SU-DHL-6 (cell line): ENCODE measurements around the gene ARPC1A.

Experiments used
- EZH2phosphoT487 ChIP-seq: fragments of 200-600 bp; sonication (generic), shearing (Covaris generic); conservative IDR thresholded peaks from 2 replicates; pipeline ENCODE4 v1.6.1; 2018; ENCODE audit warnings: mild to moderate bottlenecking, antibody characterized with exemption, low read length, moderate library complexity, mixed read lengths
- TF ChIP-seq, protein P1 (sequence below): fragments of 200-600 bp; sonication (generic); IDR thresholded peaks from one replicate; pipeline ENCODE4 v1.5.1; 2017; ENCODE audit warnings: antibody characterized with exemption, mild to moderate bottlenecking, low read length, moderate library complexity; ENCODE audit not compliant: insufficient read depth, poor library complexity, severe bottlenecking

GRCh38 chr7:99320371-99320770, 5.3 kb upstream of the ARPC1A start:
- TF ChIP-seq, protein P1, sequence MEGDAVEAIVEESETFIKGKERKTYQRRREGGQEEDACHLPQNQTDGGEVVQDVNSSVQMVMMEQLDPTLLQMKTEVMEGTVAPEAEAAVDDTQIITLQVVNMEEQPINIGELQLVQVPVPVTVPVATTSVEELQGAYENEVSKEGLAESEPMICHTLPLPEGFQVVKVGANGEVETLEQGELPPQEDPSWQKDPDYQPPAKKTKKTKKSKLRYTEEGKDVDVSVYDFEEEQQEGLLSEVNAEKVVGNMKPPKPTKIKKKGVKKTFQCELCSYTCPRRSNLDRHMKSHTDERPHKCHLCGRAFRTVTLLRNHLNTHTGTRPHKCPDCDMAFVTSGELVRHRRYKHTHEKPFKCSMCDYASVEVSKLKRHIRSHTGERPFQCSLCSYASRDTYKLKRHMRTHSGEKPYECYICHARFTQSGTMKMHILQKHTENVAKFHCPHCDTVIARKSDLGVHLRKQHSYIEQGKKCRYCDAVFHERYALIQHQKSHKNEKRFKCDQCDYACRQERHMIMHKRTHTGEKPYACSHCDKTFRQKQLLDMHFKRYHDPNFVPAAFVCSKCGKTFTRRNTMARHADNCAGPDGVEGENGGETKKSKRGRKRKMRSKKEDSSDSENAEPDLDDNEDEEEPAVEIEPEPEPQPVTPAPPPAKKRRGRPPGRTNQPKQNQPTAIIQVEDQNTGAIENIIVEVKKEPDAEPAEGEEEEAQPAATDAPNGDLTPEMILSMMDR: no peak
- no peak for TF ChIP-seq EZH2phosphoT487
